NCI-H345 treated with DMSO at 0.1 percent for 48 hours (cell line): ENCODE results near the gene BRSK2.
"Not testable (repeated sequence)": the region's sequence is repeated elsewhere in the genome, so short reads cannot be mapped to it uniquely, and the experiment has no call there.

ENCODE experiments used
- DNase-seq: peaks from one replicate; lab custom pipeline; 2025; ENCODE audit not compliant: unreplicated experiment; lab: John Stamatoyannopoulos, UW

The BRSK2 gene

DNA sequence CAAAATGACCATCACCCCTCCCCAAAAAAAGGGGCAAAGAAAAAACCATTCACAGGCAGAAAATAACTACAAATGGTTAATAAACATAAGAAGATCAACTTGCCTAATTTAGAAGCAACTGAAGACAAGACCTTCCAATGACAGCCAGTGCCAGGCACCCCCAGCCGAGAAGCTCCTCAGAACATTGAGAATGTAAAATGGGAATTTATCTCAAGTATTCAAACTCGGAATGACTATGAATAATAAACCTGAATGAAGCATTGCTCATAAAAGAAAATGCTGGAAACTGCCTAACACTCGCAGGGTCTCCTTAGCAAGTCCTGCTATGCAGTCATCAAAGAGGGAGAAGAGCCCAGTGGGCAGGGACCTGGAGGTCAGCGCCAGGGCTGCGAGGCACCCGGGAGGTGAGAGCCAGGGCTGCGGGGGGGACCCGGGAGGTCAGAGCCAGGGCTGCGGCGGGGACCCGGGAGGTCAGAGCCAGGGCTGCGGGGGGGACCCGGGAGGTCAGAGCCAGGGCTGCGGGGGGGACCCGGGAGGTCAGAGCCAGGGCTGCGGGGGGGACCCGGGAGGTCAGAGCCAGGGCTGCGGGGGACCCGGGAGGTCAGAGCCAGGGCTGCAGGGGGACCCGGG lies 120.0 kb downstream of the BRSK2 start:
- DNase-seq = no peak

DNA sequence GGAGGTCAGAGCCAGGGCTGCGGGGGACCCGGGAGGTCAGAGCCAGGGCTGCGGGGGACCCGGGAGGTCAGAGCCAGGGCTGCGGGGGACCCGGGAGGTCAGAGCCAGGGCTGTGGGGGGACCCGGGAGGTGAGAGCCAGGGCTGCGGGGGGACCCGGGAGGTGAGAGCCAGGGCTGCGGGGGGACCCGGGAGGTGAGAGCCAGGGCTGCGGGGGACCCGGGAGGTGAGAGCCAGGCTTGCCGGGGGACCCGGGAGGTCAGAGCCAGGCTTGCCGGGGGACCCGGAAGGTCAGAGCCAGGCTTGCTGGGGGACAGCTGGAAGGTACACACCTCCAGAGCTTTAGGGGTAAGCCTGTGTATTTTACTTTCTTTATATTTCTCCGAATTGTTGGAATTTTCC lies 120.6 kb downstream of the BRSK2 start:
- not testable (repeated sequence) for DNase-seq

DNA sequence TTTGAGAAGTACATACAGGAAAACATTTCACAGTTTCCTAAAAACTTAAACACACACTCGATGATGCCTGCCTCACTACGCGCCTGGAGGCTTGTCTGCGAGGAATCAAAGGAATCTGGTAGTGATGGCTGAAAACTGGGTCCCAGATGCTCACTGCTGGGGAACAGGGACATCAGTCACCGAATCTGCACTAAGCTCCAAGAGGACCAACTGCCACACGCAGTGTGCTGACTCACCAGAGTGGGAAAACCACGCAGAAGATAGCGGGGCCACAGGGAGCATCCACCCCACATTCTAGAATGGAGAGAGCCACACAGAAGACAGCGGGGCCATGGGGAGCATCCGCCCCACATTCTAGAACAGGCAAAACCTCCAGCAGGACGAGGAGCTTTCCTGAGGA lies 121.2 kb downstream of the BRSK2 start:
- DNase-seq = no peak

DNA sequence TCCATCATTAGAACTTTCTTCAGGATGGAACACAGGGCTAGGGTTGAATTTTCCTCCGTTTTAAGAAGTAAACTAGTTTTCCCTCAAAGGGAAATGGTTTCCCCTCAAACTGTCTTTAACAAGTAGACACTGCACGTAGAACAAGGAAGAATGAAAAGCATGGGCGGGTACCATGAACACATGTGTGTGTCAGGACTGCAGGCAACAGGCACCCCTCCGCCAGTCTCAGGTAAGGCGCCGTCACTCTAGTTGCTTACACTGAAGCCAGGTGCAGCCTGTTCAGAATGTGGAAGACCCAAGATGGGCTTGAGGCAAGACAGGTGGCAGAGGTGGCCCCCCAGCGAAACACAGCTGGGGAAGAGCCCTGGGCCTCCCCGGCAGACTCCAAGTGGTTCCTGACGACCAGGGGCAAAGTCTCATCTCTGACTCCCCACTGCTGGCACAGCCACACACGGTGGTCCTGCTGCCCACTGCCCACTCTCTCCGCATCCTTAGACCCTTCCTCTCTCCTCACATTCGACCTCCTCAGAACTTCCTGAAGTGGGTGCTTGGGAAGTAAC lies 122.3 kb downstream of the BRSK2 start:
- no peak for DNase-seq
